GM12878 (cell line): ENCODE results near the gene NEDD8. TPM values are rescaled to one million over a fixed set of nuclear protein-coding genes. Genes with fewer than 3 reads are reported as not detected.

ENCODE experiments used
- GABPA ChIP-seq: IDR thresholded peaks from 2 replicates; pipeline ENCODE4 v1.6.1; 2014; ENCODE audit warnings: antibody characterized with exemption, low read depth, mild to moderate bottlenecking, inconsistent platforms
- PML ChIP-seq: IDR thresholded peaks from 2 replicates; pipeline ENCODE4 v1.6.1; 2012; ENCODE audit warnings: low read length, inconsistent platforms
- SP1 ChIP-seq: IDR thresholded peaks from one replicate; pipeline ENCODE4 v1.6.1; 2011; ENCODE audit warnings: low read depth, low read length
- WRNIP1 ChIP-seq: IDR thresholded peaks from 2 replicates; pipeline ENCODE4 v1.6.1; 2011; ENCODE audit warnings: low read depth, low read length, improper control_type of control experiment, borderline replicate concordance
- polyA plus RNA-seq, 11 experiments: library from polyadenylated mRNA; depleted of rRNA in 4 of 11; unstranded in 6 of 11; stranded (reverse) in 5 of 11; fragments of >200 nt; fragmentation: Nextera tagmentation in 4 of 11; fragmentation: Illumina TruSeq in 1 of 11; extraction: Ambion mirVana in 4 of 11; extraction: Trizol in 1 of 11; gene quantifications; 1 replicate in 1 of 11; 2 replicates in 10 of 11; pipeline versions ENCODE4 v1.2.1 to v1.2.3, GENCODE V29; 2011 to 2016; ENCODE audit warnings: inconsistent platforms in 2 of 11, missing spikeins in 2 of 11, low read depth in 1 of 11
- total RNA-seq, 4 experiments: library from RNA; depleted of rRNA in 3 of 4; stranded (reverse); fragments of >200 nt in 3 of 4; fragmentation: Illumina TruSeq in 1 of 4; extraction: Trizol in 1 of 4; gene quantifications; 2 replicates each; pipeline versions ENCODE4 v1.2.1 to v1.2.3, GENCODE V29; 2013 to 2021
- TF ChIP-seq, protein P1 (sequence below): fragments of 450-650 bp; formaldehyde crosslinking; IDR thresholded peaks from 2 replicates; pipeline ENCODE4 v1.4.0; 2022; ENCODE audit warnings: mild to moderate bottlenecking, moderate library complexity
- TF ChIP-seq, protein P2 (sequence below): IDR thresholded peaks from 2 replicates; pipeline ENCODE4 v1.6.1; 2011; ENCODE audit warnings: low read depth, low read length, improper control_type of control experiment, borderline replicate concordance

NEDD8 gene
- total and polyA plus RNA-seq, 10 of the 15 experiments (the other 5 are each of a cell fraction or from before 2014, with no cell fraction given): 164 to 991 (median 300) TPM

DNA sequence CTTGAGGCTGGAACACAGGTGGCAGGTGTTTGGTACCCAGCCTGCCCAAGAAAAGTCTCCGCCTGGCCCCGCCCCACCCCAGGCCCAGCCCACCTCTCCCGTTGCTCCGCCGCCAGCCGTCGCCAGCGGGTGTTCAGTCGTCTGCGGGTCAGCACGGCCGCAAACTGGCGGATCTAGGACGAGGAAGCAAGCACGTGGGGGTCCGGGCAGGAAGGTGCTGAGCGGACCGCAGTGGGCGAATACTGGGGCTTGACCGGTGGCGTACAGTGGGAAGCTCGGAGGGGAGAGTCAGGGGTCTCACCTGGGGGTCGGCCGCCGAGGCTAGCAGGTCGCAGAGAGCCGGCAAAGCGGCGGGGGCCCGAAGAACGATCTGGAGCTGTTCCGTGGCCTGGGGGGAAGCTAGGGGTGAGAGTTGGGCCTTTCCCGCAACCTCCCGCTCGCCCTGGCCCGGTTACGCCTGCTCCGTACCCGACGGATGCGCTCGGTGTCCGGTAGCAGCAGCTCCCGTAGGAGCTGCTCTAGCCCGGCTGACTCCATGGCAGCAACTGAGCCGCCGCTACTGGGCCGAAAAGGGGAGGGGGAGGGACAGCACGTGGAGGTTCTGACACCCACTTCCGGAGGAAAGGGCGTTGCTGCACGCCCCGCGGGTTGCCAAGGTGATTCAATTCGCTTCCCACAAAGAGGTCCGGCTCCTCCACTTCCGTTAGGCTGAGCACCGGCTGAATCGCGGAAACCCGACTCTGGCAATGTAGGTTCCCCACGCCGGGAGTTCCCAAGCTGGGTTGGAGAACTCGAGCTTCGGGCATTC, 43.7 kb downstream of the NEDD8 start, which contains the start of gene IPO4 (continued):
- TF ChIP-seq, protein P1, sequence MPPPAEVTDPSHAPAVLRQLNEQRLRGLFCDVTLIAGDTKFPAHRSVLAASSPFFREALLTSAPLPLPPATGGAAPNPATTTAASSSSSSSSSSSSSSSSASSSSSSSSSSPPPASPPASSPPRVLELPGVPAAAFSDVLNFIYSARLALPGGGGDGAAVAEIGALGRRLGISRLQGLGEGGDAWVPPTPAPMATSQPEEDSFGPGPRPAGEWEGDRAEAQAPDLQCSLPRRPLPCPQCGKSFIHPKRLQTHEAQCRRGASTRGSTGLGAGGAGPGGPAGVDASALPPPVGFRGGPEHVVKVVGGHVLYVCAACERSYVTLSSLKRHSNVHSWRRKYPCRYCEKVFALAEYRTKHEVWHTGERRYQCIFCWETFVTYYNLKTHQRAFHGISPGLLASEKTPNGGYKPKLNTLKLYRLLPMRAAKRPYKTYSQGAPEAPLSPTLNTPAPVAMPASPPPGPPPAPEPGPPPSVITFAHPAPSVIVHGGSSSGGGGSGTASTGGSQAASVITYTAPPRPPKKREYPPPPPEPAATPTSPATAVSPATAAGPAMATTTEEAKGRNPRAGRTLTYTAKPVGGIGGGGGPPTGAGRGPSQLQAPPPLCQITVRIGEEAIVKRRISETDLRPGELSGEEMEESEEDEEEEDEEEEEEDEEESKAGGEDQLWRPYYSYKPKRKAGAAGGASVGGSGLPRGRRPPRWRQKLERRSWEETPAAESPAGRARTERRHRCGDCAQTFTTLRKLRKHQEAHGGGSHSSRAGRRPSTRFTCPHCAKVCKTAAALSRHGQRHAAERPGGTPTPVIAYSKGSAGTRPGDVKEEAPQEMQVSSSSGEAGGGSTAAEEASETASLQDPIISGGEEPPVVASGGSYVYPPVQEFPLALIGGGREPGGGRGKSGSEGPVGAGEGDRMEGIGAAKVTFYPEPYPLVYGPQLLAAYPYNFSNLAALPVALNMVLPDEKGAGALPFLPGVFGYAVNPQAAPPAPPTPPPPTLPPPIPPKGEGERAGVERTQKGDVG (CRISPR knock-in tag): no peak
- TF ChIP-seq, protein P2, sequence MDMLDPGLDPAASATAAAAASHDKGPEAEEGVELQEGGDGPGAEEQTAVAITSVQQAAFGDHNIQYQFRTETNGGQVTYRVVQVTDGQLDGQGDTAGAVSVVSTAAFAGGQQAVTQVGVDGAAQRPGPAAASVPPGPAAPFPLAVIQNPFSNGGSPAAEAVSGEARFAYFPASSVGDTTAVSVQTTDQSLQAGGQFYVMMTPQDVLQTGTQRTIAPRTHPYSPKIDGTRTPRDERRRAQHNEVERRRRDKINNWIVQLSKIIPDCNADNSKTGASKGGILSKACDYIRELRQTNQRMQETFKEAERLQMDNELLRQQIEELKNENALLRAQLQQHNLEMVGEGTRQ: peak; percentile 82
- peak; percentile 100 for TF ChIP-seq GABPA
- TF ChIP-seq WRNIP1: peak; percentile 100
- peak; percentile 82; the same call in 1 of the 2 replicates for TF ChIP-seq PML
- peak; percentile 92 for TF ChIP-seq SP1
